SK-N-SH (cell line): Measurements from ENCODE around the gene SLC35A5.

Experiments used
- CTCF ChIP-seq: fragments of 200-600 bp; sonication (generic); IDR thresholded peaks from 2 replicates; pipeline ENCODE4 v1.6.1; 2017; ENCODE audit warnings: antibody characterized with exemption, mild to moderate bottlenecking, moderate library complexity
- EP300 ChIP-seq, 2 experiments: IDR thresholded peaks; 2 replicates each; pipeline versions ENCODE4 v1.4.0 to v1.6.1; 2012; ENCODE audit warnings: borderline replicate concordance in 1 of 2, low read depth in 1 of 2, low read length in 1 of 2
- JUND ChIP-seq: IDR thresholded peaks from 2 replicates; pipeline ENCODE4 v1.4.0; 2012
- MAX ChIP-seq: IDR thresholded peaks from 2 replicates; pipeline ENCODE4 v1.4.0; 2012; ENCODE audit warnings: low read depth
- MEF2A ChIP-seq: IDR thresholded peaks from 2 replicates; pipeline ENCODE4 v1.4.0; 2012; ENCODE audit warnings: low read depth, borderline replicate concordance
- MXI1 ChIP-seq: IDR thresholded peaks from 2 replicates; pipeline ENCODE4 v1.6.1; 2012; ENCODE audit warnings: mild to moderate bottlenecking, low read depth, low read length, improper control_type of control experiment
- NFIC ChIP-seq: IDR thresholded peaks from 2 replicates; pipeline ENCODE4 v1.4.0; 2012; ENCODE audit warnings: borderline replicate concordance
- POLR2AphosphoS5 ChIP-seq: IDR thresholded peaks from 2 replicates; pipeline ENCODE4 v1.6.1; 2012; ENCODE audit warnings: low read depth, low read length
- RAD21 ChIP-seq: IDR thresholded peaks from 2 replicates; pipeline ENCODE4 v1.6.1; 2012; ENCODE audit warnings: mild to moderate bottlenecking, low read length
- SIN3A ChIP-seq: IDR thresholded peaks from 2 replicates; pipeline ENCODE4 v1.6.1; 2012; ENCODE audit warnings: low read depth, mild to moderate bottlenecking, low read length, moderate library complexity, borderline replicate concordance

GRCh38 chr3:112514527-112515128 lies 47.2 kb upstream of the SLC35A5 start:
- no peak for TF ChIP-seq RAD21
- no peak for TF ChIP-seq CTCF
- TF ChIP-seq MEF2A = no peak
- no peak for TF ChIP-seq SIN3A
- TF ChIP-seq EP300 (IDR thresholded peaks at IDR 0.05; ENCODE audit: borderline replicate concordance in 1 of 2, low read depth in 1 of 2, low read length in 1 of 2) = no peak
- no peak for TF ChIP-seq POLR2AphosphoS5
- no peak for TF ChIP-seq JUND
- no peak for TF ChIP-seq MXI1
- TF ChIP-seq NFIC = no peak
- no peak for TF ChIP-seq MAX
